GM18502 (cell line): ENCODE data around the gene PRR23B.

ENCODE experiments used
- ATAC-seq: cut with Tn5 transposase; IDR thresholded peaks from one replicate; pipeline ENCODE4 v1.9.1; 2021; ENCODE audit warnings: mild to moderate bottlenecking; ENCODE audit not compliant: unreplicated experiment, poor library complexity

Gene PRR23B

GRCh38 chr3:138976047-138976446, 44.7 kb downstream of the PRR23B start:
- no peak for ATAC-seq

GRCh38 chr3:138975351-138975750, 45.4 kb downstream of the PRR23B start:
- no peak for ATAC-seq

GRCh38 chr3:138974462-138974861, 46.3 kb downstream of the PRR23B start:
- no peak for ATAC-seq

- no peak for ATAC-seq
These were observed 47.8 kb downstream of the PRR23B start for GRCh38 chr3:138972941-138973340.

- ATAC-seq = no peak
These were observed 48.9 kb downstream of the PRR23B start for GRCh38 chr3:138971766-138972320.
